Dermis blood vessel endothelial cell (primary cell): ENCODE measurements around the gene KIAA1671. TPM values are rescaled to one million over a fixed set of nuclear protein-coding genes. Genes with fewer than 3 reads are reported as not detected.
A peak's percentile ranks its signal among the peaks of the same experiment; 100 is the strongest.

ENCODE experiments used
- DNase-seq: peaks from one replicate; pipeline ENCODE4 v3.0.0; 2010
- total RNA-seq: library from RNA; depleted of rRNA; stranded (reverse); fragments of >200 nt; gene quantifications from 2 replicates; pipeline ENCODE4 v1.2.3, GENCODE V29; 2014

KIAA1671 gene
- total RNA-seq, 1 donor from 2014 or later = 41.9 TPM

GRCh38 chr22:25068707-25069106 lies 116.2 kb downstream of the KIAA1671 start:
- no peak for DNase-seq

GRCh38 chr22:25069426-25069757 lies 116.9 kb downstream of the KIAA1671 start:
- no peak for DNase-seq

DNA sequence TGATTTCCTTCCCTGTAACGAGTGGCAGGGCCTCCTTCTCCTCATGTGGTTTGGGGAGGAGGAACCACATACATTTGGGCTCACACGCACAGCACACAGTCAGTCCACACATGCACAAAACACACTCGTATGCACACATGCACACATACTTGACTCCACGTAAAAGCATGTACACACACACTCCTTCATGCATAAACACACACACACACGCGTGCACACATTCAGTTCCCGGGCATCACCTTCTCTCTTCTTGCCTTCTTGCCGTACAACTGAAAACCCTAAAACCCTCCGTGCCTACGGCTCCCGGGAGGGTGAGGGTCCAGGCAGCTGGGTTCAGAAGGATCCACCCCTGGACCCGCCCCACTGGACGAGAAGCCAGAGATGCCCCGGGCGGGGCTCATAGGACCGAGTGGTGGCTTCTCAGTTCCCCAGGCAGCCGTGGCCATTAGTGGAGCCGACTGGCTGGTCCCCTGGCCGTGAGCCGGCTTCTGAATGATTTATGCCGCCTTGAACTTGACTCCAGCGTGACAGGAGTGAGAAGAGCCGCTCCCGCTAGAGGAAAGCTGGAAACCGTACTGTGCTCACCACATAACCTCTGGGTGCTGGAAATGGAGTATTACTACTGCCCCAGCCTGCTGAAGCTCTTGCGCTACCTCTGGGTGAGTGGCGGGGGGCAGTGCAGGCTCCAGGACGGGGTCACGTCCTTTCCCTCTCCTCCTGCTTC lies 117.4 kb downstream of the KIAA1671 start:
- DNase-seq = no peak

DNA sequence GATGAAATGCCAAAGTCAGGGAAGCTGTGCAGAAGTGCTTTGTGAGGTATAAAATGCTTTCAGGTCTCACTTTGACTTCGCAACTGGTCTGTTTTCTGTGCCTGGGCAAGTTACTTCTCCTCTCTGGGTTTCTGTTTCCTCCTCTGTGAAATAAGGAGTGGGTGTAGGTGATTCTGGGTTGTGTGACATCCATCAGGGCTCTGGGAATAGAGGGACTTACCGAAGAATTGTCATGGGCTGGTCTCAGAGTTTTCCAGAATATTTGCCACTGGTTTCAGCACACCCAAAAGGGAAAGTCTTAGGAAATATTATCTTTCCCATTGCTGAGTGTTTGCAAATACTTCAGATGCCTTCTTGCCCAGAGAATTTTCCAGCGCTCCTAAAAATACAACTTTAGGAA lies 118.4 kb downstream of the KIAA1671 start:
- no peak for DNase-seq

- DNase-seq = no peak
Observed at GRCh38 chr22:25071720-25072119, 119.2 kb downstream of the KIAA1671 start.

GRCh38 chr22:25072406-25072805 lies 119.9 kb downstream of the KIAA1671 start:
- DNase-seq = no peak

- no peak for DNase-seq
Observed at GRCh38 chr22:25076336-25076735, 123.8 kb downstream of the KIAA1671 start.

- DNase-seq = no peak
Observed at GRCh38 chr22:25077056-25077455, 124.5 kb downstream of the KIAA1671 start.

DNA sequence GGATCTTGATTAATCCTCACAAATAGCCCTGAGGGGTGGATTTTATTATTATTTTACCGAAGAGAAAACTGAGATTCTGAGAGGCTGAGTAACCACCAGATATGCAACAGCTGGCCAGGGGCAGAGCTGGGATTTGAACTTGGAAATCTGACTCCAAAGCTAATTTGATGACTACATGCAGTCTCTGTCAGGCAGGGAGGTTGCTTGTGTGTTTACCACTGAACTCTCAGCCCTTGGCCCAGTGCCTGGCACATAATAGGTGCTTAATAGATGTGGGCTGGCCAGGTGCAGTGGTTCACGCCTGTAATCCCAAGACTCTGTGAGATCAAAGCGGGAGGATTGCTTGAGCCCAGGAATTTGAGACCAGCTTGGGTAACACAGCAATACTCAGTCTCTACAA lies 125.4 kb downstream of the KIAA1671 start:
- no peak for DNase-seq

GRCh38 chr22:25078591-25078990 lies 126.1 kb downstream of the KIAA1671 start:
- DNase-seq = no peak

GRCh38 chr22:25080855-25081254 lies 128.3 kb downstream of the KIAA1671 start:
- no peak for DNase-seq

- peak; percentile 78 for DNase-seq
Observed at GRCh38 chr22:25081409-25081824, 128.9 kb downstream of the KIAA1671 start.

- DNase-seq = no peak
Observed at GRCh38 chr22:25082096-25082495, 129.6 kb downstream of the KIAA1671 start.

DNA sequence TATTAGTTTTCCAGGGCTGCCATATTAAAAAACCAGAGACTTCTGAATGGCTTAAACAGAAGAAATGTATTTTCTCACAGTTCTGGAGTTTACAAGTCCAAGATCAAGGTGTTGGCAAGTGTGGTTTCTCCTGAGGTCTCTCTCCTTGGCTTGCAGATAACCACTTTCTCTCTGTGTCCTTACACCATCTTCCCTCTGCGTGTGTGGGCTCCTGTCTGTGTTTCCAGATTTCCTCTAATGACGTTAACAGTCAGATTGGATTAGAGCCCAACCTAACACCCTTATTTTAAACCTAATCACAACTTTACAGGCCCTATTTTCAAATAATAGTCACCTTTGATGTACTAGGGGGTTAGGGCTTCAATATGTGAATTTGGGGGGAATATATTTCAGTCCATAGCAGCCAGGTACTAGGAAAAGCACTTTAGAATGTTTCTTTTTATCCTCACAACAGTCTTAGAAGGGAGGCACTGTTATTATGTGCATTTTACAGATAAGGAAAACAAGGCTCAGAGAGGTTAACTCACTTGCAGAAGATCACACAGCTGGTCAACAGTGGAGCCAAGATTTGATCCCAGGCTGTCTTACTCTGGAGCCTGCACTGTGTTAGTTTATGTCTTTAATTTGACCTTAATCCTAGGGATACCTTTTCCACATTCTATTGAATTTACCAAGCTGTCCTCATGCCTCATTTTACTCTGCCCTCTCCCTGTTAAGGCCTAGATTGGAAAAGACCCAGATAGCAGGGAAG lies 130.7 kb downstream of the KIAA1671 start:
- no peak for DNase-seq

DNA sequence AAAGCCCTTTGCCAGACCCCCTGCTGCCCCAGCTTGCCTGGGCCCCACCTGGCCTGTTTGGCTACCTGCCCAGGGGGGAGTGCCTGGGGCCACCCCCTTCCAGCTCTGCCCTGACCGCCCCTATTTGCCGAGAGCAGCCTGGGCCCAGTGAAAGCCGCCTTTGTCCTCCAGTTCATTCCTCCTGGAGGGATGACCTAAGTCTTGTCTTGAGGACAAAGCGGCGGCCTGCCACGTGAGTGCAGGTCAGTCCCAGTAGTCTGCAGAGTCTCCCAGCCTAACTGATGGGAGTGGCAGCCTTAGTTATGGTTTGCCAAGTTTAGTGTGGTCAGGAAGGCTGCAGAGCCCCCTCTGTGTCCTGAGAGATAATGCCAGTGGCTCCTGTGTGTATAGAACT lies 131.3 kb downstream of the KIAA1671 start:
- DNase-seq = no peak

GRCh38 chr22:25084405-25085107 lies 132.0 kb downstream of the KIAA1671 start:
- DNase-seq = no peak

DNA sequence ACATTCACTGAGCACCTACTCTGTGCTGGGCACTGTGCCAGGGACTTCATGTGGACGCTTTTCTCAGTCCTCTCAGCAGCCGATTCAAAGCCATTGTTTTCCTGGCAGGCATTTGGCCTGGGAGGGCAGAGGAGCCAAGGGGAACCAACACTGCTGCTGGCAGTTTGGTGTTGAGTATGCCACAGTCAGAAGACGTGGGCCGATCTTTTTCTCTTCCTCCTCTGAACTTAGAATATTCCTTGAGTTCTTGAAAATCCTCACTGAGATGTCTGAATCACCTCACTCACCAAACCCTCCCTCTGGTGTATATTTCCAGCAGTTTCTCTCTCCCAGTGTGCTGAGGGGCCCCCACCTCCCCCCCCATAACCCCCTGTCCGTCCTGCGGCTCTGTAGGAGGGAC lies 132.6 kb downstream of the KIAA1671 start:
- peak; percentile 30 for DNase-seq

- peak; percentile 98 for DNase-seq
Observed at GRCh38 chr22:25085930-25086901, 133.7 kb downstream of the KIAA1671 start.

GRCh38 chr22:25086902-25087282 lies 134.4 kb downstream of the KIAA1671 start:
- no peak for DNase-seq

DNA sequence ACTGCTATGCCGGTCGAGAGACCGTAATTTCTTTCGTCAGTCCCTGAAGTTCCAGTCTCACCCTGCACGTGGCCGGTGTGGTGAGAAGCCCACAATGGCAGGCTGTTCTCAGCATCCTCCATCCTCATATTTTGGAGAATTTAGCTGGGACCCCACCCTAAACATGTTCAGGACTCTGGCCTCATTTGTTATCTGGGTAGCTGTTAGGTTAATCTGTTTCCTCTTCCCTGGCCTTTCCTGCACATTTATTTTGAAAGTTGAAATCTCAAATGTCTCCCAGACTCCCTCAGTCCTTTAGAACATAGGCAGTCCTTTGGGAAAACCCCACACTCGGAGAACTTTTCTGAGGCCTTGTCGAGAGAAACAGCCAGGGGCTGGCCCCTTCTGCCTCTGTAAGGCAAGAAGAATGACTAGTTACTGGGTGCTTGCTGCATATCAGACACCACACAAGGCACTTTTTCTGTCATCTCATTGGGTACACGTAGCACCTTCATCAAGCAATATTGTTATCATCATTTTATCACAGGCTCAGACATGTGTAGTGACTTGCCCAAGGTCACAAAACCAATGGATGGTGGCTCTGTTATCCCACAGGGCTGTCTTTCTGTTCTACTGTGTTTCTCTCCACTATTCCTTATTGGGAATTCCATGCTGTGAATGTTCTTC lies 137.8 kb downstream of the KIAA1671 start:
- DNase-seq = no peak

DNA sequence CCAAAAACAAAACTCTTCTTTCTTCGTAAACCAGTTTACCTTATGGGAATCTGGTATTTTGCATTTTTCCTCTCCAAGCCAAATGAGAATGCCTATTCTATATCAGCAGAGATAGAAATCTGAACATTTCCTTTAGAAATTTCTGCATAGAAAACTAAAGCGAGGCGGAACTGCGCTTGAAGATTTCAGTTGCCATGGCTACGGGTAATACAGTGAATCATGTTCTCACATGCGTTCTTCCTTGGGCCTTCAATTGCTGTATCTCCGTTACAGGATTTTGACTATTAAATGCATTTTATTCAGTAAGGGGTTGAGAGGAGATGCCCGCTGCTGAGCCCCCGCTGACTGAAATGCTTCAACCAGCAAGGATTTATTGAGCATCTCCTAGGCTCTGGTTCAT lies 138.9 kb downstream of the KIAA1671 start:
- peak; percentile 68 for DNase-seq

DNA sequence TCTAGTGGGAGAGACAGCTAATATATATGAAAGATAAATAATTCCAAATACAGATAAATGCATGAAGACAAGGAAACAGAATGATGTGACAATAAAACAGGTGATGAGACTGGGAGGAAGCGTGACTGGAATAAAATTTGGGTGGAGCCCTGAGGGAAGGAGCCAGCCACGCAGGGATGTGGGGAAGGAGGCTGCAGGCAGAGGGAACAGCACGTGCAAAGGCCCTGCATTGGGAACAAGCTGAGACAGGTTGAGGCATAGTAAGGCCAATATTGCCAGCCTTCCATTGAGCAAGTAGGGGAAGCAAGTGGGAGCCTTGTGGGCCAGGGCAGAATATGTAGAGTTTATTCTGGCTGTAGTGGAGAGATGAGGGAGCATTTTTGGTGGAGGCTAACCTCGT lies 139.6 kb downstream of the KIAA1671 start:
- DNase-seq = no peak
